GM20431 (cell line): Measurements from ENCODE around the gene EEFSEC.

Experiments used
- in situ Hi-C: fragments of 300-500 bp; cut with MseI, MboI; formaldehyde crosslinking; loops from one replicate; pipeline ENCODE4 v1.15.0; 2020; ENCODE audit warnings: low sequenced_read_pairs; ENCODE audit not compliant: unreplicated experiment

The EEFSEC gene

GRCh38 chr3:128376516-128376915 lies 223.2 kb downstream of the EEFSEC start:
- in situ Hi-C loops, result no loop called here

- in situ Hi-C loops, result no loop called here
Measured at GRCh38 chr3:128378631-128379347, 225.5 kb downstream of the EEFSEC start.

- in situ Hi-C loops, result no loop called here
Measured at GRCh38 chr3:128379367-128380160, 226.3 kb downstream of the EEFSEC start.

GRCh38 chr3:128380295-128380694 lies 227.0 kb downstream of the EEFSEC start:
- in situ Hi-C loops, result no loop called here

GRCh38 chr3:128380719-128381118 lies 227.4 kb downstream of the EEFSEC start:
- in situ Hi-C loops, result no loop called here

- in situ Hi-C loops, result no loop called here
Measured at GRCh38 chr3:128381609-128382008, 228.3 kb downstream of the EEFSEC start.

GRCh38 chr3:128382221-128382807 lies 229.0 kb downstream of the EEFSEC start:
- in situ Hi-C loops, result no loop called here

- in situ Hi-C loops, result no loop called here
Measured at GRCh38 chr3:128383316-128384235, 230.3 kb downstream of the EEFSEC start.

GRCh38 chr3:128385080-128385832 lies 232.0 kb downstream of the EEFSEC start:
- in situ Hi-C loops, result no loop called here

- in situ Hi-C loops, result no loop called here
Measured at GRCh38 chr3:128388932-128389331, 235.7 kb downstream of the EEFSEC start.

GRCh38 chr3:128390867-128391266 lies 237.6 kb downstream of the EEFSEC start:
- in situ Hi-C loops, result no loop called here

- in situ Hi-C loops, result no loop called here
Measured at GRCh38 chr3:128392021-128392420, 238.7 kb downstream of the EEFSEC start.

GRCh38 chr3:128392818-128393544 lies 239.7 kb downstream of the EEFSEC start:
- in situ Hi-C loops, result no loop called here

- in situ Hi-C loops, result no loop called here
Measured at GRCh38 chr3:128394033-128394432, 240.8 kb downstream of the EEFSEC start.

- in situ Hi-C loops, result no loop called here
Measured at GRCh38 chr3:128395046-128395445, 241.8 kb downstream of the EEFSEC start.

- in situ Hi-C loops, result no loop called here
Measured at GRCh38 chr3:128395500-128396162, 242.3 kb downstream of the EEFSEC start.

- in situ Hi-C loops, result no loop called here
Measured at GRCh38 chr3:128397484-128397883, 244.2 kb downstream of the EEFSEC start.

- in situ Hi-C loops, result no loop called here
Measured at GRCh38 chr3:128398586-128398985, 245.3 kb downstream of the EEFSEC start.
